ENCODE measurements around the gene MAP3K20.

DNA sequence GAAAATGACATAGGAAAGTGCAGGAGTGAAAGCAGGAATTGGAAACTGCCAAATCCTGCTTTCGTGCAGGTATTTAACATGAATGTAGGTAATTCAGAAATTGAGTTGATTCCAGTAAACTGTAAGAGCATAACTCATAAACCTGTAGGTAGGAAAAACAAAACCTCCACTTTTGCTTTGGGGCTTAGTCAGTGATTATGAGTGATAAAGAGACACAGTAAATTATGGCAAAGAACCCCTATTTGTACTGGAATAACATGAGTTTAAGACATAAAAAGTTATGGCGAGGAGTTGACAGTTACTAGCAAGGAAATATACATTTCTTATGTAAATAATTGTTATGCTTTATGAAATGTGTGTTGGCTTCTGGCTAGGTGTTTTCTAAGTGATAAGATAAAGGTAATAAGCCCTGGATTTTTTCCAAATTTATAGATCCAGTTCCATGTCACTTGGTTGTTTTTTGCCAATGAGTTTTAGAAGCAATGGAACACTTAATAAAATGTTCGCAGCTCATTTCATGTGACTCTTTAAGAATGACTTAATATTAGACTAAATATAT is 17.3 kb downstream of the MAP3K20 start:
- TF ChIP-seq POLR2A (IDR thresholded peaks at IDR 0.05), result no peak
- TF ChIP-seq, protein P1, sequence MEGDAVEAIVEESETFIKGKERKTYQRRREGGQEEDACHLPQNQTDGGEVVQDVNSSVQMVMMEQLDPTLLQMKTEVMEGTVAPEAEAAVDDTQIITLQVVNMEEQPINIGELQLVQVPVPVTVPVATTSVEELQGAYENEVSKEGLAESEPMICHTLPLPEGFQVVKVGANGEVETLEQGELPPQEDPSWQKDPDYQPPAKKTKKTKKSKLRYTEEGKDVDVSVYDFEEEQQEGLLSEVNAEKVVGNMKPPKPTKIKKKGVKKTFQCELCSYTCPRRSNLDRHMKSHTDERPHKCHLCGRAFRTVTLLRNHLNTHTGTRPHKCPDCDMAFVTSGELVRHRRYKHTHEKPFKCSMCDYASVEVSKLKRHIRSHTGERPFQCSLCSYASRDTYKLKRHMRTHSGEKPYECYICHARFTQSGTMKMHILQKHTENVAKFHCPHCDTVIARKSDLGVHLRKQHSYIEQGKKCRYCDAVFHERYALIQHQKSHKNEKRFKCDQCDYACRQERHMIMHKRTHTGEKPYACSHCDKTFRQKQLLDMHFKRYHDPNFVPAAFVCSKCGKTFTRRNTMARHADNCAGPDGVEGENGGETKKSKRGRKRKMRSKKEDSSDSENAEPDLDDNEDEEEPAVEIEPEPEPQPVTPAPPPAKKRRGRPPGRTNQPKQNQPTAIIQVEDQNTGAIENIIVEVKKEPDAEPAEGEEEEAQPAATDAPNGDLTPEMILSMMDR (IDR thresholded peaks at IDR 0.05 in 8 of 11, conservative IDR thresholded peaks at IDR 0.05 in 3 of 11), result no peak
